HEK293T (cell line): Measurements from ENCODE around the gene KDM4C.

Source experiments
- ARNT ChIP-seq: fragments of 450-650 bp; IDR thresholded peaks from 2 replicates; pipeline ENCODE4 v1.6.1; 2017; ENCODE audit warnings: mild to moderate bottlenecking
- ELF4 ChIP-seq: fragments of 450-650 bp; IDR thresholded peaks from 2 replicates; pipeline ENCODE4 v1.6.1; 2017; ENCODE audit warnings: antibody characterized with exemption
- FOXK2 ChIP-seq: fragments of 450-650 bp; IDR thresholded peaks from 2 replicates; pipeline ENCODE4 v1.6.1; 2016; ENCODE audit warnings: mild to moderate bottlenecking
- SUZ12 ChIP-seq: fragments of 450-650 bp; IDR thresholded peaks from 2 replicates; pipeline ENCODE4 v1.6.1; 2016; ENCODE audit warnings: mild to moderate bottlenecking

DNA sequence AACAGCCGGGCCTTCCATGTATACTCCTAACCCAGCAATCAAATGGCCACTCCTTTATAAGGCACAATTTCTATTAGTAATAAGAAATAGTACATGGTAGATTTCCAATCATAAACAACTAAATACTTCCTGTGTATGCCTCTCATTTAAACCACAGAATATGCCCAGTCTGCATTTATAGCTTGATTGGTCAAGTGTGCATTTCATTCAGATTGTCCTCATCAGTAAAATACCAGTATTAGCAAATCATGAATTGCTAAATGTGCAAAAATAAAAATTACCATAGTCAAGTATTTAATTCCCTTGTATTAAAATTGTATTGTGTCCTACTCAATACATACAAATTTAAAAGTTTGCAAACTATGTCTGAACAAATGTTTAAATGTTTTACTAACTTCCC lies 406.2 kb downstream of the KDM4C start:
- TF ChIP-seq SUZ12 (no peak), ELF4 (no peak), FOXK2 (no peak), ARNT (no peak)
